Coronary artery (tissue), 2 donors: ENCODE data around the gene ANKRD65.
"Not testable (repeated sequence)": the region's sequence is repeated elsewhere in the genome, so short reads cannot be mapped to it uniquely, and the experiment has no call there.

Source experiments
- DNase-seq: peaks from one replicate; pipeline ENCODE4 v3.0.0-alpha.2; 2017; ENCODE audit warnings: low spot score
- H3K27ac ChIP-seq, 2 donors: fragments of 200-600 bp; sonication (generic); one replicate each; pipeline ENCODE4 v1.5.1; 2016 to 2019
- H3K4me3 ChIP-seq: fragments of 200-600 bp; sonication (generic); 2 replicates; pipeline ENCODE4 v1.5.1; 2016; ENCODE audit warnings: mild to moderate bottlenecking, moderate library complexity
- TF ChIP-seq, protein P1 (sequence below): fragments of 200-600 bp; sonication (generic); IDR thresholded peaks from one replicate; pipeline ENCODE4 v1.5.1; 2019; ENCODE audit warnings: antibody characterized with exemption

Gene ANKRD65

DNA sequence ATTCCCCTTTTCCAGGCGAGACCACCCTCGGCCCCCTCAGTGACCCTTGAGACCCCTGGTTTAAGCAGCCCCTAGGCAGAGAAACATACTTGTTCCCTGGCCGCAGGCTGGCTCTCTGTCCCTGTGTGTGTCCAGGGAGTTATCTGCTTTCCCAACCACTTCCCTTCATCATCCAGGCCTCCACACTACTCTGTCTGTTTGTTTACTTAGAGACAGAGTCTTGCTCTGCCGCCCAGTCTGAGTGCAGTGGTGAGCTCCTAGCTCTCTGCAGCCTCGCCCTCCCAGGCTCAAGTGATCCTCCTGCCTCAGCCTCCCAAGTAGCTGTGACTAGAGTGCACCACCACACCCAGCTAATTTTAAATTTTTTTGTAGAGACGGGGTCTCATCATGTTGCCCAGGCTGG is 8.6 kb upstream of the ANKRD65 start:
- peak overlapping the region; percentile 39 for H3K4me3 ChIP-seq

DNA sequence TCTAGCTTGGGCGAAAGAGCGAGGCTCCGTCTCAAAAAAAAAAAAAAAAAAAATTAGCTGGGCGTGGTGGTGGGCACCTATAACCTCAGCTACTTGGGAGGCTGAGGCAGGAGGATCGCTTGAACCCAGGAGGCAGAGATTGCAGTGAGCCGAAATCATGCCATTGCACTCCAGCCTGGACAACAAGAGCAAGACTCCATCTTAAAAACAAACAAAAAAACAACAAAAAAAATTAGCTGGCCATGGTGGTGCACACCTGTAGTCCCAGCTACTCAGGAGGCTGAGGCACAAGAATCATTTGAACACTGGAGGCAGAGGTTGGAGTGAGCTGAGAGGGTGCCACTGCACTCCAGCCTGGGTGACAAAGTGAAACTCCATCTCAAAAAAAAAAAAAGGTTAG is 7.9 kb upstream of the ANKRD65 start:
- H3K27ac ChIP-seq: not testable (repeated sequence)

More for the DNA sequence above, 8.6 kb upstream of the ANKRD65 start:
- DNase-seq: no peak
- H3K27ac ChIP-seq: peak overlapping the region; percentile 82 to 88
- TF ChIP-seq, protein P1, sequence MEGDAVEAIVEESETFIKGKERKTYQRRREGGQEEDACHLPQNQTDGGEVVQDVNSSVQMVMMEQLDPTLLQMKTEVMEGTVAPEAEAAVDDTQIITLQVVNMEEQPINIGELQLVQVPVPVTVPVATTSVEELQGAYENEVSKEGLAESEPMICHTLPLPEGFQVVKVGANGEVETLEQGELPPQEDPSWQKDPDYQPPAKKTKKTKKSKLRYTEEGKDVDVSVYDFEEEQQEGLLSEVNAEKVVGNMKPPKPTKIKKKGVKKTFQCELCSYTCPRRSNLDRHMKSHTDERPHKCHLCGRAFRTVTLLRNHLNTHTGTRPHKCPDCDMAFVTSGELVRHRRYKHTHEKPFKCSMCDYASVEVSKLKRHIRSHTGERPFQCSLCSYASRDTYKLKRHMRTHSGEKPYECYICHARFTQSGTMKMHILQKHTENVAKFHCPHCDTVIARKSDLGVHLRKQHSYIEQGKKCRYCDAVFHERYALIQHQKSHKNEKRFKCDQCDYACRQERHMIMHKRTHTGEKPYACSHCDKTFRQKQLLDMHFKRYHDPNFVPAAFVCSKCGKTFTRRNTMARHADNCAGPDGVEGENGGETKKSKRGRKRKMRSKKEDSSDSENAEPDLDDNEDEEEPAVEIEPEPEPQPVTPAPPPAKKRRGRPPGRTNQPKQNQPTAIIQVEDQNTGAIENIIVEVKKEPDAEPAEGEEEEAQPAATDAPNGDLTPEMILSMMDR: no peak

GRCh38 chr1:1428174-1428573 is 7.1 kb upstream of the ANKRD65 start:
- H3K27ac ChIP-seq: peak overlapping the region in 1 of 2 donors; percentile 69
- no peak overlapping the region for H3K4me3 ChIP-seq
- DNase-seq: no peak
- TF ChIP-seq, protein P1: no peak

More for the DNA sequence above, 7.9 kb upstream of the ANKRD65 start:
- DNase-seq, H3K4me3 ChIP-seq: not testable (repeated sequence)

DNA sequence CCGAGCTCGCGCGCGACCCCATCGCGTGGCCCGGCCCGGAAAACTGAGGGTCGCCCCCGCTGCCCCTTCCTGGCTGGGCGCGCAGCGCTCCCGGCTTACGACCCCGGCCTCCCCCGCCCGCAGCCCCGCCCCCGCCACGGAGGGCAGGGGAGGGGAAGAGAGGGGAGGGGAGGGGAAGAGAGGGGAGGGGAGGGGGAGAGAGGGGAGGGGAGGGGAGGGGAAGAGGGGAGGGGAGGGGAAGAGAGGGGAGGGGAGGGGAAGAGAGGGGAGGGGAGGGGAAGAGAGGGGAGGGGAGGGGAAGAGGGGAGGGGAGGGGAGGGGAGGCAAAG is 6.7 kb upstream of the ANKRD65 start:
- Histone ChIP-seq H3K27ac (peak overlapping the region in 1 of 2 donors; percentile 63), H3K4me3 (peak overlapping the region; percentile 71)
- TF ChIP-seq, protein P1: no peak
- no peak for DNase-seq

GRCh38 chr1:1427106-1427819 is 6.2 kb upstream of the ANKRD65 start:
- Histone ChIP-seq H3K27ac (peak overlapping the region in 1 of 2 donors; percentile 63), H3K4me3 (peak overlapping the region; percentile 71)
- TF ChIP-seq, protein P1: no peak
- no peak for DNase-seq

DNA sequence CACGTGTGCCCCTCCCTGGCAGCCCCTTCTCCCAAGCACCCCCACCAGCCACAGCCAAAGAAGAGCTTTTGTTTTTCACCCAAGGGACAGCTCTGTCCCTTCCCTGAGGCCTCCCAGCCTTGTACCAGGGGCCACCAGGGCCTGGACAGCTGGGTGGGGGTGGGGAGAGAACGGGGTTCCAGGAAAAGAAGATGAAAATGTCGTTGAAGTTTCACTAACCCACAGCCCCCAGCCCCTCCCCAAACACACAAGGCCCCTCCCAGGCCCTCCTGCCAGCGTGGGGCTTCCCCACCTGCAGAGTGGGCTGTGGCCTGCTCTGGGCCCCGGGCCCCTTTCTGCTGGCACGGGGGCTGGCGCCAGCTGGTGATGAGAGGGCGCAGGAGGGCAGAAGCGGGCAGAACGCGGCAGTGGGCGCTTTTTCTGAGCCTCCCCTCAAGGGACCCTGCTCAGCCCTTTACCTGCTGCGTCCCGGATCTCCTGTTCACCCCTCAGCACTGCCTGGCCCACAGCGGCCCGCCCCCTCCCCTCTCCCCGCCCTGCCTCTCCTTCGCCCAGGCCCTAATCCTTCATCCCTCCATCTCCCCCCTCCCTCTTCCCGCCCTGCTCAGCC is 5.5 kb upstream of the ANKRD65 start:
- TF ChIP-seq, protein P1: no peak
- DNase-seq: no peak
- Histone ChIP-seq H3K4me3 (no peak overlapping the region), H3K27ac (no peak overlapping the region)

DNA sequence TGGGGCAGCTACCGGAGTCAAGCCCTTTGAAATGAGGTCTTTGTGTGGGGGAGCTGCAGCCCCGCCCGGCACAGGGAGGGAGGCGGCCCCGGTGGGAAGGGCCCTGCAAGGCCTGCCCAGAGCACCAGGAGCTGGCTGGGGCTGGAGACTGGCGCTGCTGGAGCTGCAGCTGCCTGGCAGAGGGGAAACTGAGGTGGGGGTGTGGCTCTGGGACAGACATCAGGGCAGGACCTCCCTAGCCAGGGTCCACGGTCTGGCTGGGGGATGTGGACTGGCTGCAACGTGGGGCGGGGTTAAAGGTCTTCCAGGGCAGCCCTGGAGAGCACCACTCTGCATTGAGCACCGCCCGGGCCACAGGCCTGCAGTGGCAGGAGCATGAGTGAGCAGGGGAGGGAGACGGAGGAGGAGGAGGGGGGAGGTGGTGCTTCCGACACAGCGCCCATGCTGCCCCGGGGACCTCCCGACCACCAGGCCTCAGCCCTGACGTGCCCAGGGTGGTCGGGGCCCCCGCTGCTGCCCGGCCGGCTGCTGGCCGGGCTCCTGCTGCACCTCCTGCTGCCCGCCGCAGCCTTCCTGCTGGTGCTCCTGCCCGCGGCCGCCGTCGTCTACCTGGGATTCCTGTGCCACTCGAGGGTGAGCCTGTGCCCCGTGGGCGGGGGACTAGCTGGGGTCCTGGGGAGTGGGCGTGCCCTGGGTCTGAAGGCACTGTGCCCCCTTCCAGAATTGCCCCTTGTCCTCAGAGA is 4.8 kb upstream of the ANKRD65 start:
- Histone ChIP-seq H3K4me3 (no peak overlapping the region), H3K27ac (no peak overlapping the region)
- TF ChIP-seq, protein P1: no peak
- DNase-seq: no peak
